WTC11 (cell line): Measurements from ENCODE around the gene PELI3.

Experiments
- CTCF ChIP-seq: fragments of 200-600 bp; IDR thresholded peaks from 2 replicates; pipeline ENCODE4 v1.8.0; 2022; ENCODE audit warnings: antibody characterized with exemption
- MAX ChIP-seq: sonication (generic); formaldehyde crosslinking; IDR thresholded peaks from 2 replicates; pipeline ENCODE4 v1.8.0; 2022; ENCODE audit warnings: mild to moderate bottlenecking, missing genetic modification reagents
- NR3C1 ChIP-seq: sonication (generic); formaldehyde crosslinking; conservative IDR thresholded peaks from 2 replicates; pipeline ENCODE4 v1.8.1; 2023; ENCODE audit warnings: low read depth, mild to moderate bottlenecking, missing genetic modification reagents
- ZSCAN18 ChIP-seq: fragments of 250-450 bp; sonication (Bioruptor Pico); IDR thresholded peaks from 2 replicates; pipeline ENCODE4 v2.1.2; 2022; ENCODE audit warnings: mild to moderate bottlenecking, moderate library complexity

GRCh38 chr11:66419825-66420224 lies 46.9 kb upstream of the PELI3 start:
- TF ChIP-seq NR3C1 (CRISPR knock-in tag) (no peak), ZSCAN18 (CRISPR knock-in tag) (no peak), CTCF (no peak), MAX (no peak)
